Skin epidermis (tissue), 12 donors: Measurements from ENCODE around the gene ADAM29.
"Not testable (repeated sequence)": the region's sequence is repeated elsewhere in the genome, so short reads cannot be mapped to it uniquely, and the experiment has no call there.

Experiments
- H3K27ac ChIP-seq, 21 experiments: fragments of 200-600 bp; sonication (generic) in 11 of 21; one replicate each; pipeline ENCODE4 v1.5.0; 2020; ENCODE audit warnings: mild to moderate bottlenecking in 3 of 21, inconsistent platforms in 2 of 21, moderate library complexity in 2 of 21
- H3K4me3 ChIP-seq, 7 experiments: fragments of 200-600 bp; sonication (generic) in 2 of 7; one replicate each; pipeline ENCODE4 v1.5.0; 2020; ENCODE audit warnings: inconsistent platforms in 2 of 7, mild to moderate bottlenecking in 2 of 7, moderate library complexity in 1 of 7

Gene ADAM29

DNA sequence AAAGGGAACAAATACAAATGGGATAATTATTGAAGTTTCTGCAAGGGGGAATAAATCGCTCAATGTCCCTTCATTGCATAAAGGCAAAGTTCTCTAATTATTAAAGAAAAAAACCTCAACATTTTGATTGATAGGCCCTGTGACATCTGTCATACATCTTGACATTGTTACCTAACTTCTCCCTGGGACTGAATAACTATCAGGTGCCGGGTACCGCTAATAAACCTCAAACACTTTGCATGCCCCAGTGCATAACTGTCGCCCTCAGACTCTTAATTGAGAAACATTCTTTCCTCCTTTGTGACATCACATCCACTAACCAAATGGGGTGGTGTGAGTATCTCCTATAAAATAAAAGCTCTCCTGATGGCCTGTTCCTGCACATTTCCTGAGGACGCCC, at the start of gene ADAM29:
TSS of gene ADAM29 (plus strand) at position 301 of the 400 bp plus-strand sequence. CDS start 57,168 bp downstream, outside the sequence.
- no peak within 1 kb of the TSS for H3K4me3 ChIP-seq

DNA sequence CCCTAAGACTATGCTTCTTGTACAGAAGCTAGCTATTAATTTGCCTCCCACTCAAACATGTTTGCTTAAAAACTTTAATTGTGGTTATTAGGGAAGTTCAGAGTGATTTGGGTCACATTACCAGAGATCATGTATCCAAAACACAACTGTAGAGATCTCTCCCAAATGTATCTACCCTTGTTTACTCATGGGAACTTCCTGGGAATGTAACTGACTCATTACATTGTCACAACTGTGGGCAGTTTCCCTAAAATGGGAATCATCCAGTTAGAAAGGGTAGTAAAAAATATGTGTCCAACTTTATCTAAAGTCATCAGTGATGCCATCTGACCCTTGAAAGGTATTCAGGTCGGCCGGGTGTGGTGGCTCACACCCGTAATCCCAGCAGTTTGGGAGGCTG, 48.8 kb upstream of the ADAM29 start:
- Histone ChIP-seq H3K27ac (no peak overlapping the region), H3K4me3 (no peak overlapping the region)

More for the DNA sequence above, at the start of gene ADAM29:
- no peak within 1 kb of the TSS for H3K27ac ChIP-seq

DNA sequence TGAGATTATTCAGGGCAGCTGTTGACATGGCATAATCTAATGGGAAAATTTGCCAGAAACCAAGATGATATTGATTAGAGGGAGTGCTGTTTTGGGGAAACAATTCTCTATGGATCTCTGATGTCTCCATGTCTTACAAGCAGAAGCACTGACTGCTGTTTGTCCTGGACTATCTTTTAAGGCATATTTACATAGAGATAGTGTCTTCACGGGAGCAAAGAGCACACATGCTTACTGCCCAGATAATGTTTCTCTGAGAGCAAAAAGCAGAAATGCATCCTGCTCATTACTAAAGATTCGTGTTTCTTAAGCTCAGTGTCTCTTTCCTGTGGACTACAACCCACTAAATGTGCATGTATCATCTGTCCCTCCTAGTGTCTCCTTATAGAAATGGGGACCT, 47.8 kb upstream of the ADAM29 start:
- no peak overlapping the region for H3K27ac ChIP-seq
- H3K4me3 ChIP-seq: no peak overlapping the region

DNA sequence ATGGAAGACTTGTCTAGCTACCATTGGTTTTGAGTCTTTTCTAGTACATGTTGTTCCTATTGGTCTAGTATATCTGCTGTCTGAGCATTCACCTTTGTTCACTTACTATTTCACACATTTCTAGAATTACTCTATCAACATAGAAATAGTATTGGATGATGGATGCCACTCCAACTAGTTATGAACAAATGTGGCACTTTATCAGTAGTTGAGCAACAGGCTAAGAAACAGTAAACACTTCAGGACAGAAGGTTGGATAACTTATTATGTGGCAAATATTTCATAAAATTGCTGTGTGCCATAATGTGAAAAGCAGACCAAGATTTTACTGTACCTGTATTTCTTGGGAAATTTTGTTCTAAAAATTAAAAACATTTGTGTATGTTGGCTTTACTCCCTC, 46.8 kb upstream of the ADAM29 start:
- H3K27ac ChIP-seq: no peak overlapping the region
- no peak overlapping the region for H3K4me3 ChIP-seq

DNA sequence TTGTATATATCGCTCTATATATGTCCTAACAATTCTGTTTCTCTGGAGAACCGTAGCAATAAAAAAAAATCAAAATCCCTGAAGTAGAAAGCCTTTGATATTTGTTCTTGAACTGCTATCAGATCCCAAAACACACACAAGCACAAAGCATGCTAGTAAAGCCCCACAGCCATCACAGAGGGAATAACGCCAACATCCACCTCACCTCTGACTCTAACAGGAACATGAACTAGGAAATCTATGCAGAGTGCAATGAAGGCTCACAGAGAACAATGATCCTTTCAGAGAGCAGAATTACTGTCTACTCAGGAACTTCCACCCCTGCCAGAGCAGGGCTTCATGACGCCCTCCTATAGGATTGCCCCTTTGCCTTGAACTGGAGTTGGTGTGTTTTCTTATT, 45.0 kb upstream of the ADAM29 start:
- not testable (repeated sequence) for H3K27ac ChIP-seq, H3K4me3 ChIP-seq

DNA sequence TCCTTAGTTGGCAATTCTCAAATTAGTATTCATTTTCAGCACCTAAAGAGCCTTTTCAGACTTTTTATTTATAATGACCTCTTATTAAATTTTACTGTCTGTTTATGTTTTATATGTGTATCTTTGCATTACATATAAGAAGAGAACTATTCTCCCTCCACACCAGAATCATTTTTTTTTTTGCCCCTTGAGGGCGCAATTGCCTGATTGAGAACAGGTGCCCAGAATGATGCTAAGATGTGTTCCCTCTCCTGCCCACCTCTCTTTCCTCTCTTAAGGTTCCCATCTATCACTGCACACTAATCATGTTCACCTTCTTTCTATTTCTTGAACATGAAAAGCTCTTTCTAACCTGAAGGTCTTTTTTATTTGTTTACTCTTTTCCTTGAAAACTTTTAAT, 44.2 kb upstream of the ADAM29 start:
- no peak overlapping the region for H3K27ac ChIP-seq
- H3K4me3 ChIP-seq: no peak overlapping the region

DNA sequence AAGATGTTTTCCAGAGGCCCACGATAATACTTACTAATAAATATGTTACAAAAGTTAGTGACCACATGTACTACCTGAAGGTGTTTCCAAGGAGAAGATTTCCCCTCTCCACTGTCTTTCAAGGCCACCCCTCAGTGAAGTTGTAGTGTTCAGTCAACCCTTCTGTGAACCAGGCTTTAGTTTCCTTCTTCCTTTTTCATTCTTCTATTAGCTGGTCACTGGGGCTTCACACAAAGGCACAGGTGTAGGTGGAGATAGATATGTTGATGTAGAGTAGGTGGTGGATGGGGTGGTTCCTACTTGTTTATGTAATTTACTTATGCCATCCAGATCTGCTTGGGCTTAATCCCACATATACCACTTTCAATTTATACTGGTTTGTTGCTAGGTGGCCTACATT, 43.3 kb upstream of the ADAM29 start:
- Histone ChIP-seq H3K4me3 (no peak overlapping the region), H3K27ac (no peak overlapping the region)

DNA sequence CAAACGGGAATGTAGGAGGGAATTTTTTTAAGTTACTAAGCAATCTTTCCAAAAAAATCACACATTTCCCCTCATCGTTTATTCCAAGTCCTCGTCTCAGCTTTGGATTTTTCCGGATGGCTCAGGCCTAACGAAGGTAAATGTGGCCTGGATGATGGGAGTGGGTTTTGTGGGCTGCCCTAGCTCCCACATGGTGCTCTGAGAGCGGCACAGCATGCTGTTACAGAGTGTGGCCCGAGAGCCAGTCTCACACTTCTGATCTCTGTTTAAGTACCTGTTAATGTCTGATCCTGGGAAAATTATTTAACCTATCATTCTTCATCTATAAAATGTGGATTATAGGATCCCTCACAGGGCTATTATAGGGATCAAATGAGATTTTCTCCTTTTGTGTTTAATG, 38.2 kb upstream of the ADAM29 start:
- H3K4me3 ChIP-seq: no peak overlapping the region
- no peak overlapping the region for H3K27ac ChIP-seq

DNA sequence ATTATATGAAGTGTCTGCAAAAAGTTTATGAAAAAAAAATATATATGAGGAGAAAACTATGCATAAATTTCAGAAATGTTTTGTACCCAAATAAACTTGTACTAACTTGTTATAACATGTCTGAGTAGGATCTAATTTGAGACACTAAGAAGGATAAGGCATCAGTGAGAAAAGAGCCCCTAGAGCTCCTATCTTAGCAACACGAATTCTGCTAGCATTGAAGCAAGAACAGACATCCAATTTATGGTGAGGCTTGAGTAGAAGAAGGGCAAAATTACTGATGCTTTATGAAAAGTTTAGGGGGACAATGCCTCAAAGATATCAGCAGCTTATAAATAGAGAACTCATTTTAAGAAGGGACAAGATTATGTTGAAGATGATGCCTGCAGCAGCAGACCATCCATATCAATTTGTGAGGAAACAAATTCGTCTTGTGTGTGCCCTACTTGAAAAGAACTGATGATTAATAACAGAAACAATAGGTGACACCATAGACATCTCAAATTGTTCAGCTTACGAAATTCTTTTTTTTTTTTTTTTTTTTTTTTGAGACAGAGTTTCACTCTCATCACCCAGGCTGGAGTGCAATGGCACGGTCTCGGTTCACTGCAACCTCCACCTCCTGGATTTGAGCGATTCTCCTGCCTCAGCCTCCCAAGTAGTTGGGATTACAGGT, 35.7 kb upstream of the ADAM29 start:
- H3K27ac ChIP-seq: no peak overlapping the region

DNA sequence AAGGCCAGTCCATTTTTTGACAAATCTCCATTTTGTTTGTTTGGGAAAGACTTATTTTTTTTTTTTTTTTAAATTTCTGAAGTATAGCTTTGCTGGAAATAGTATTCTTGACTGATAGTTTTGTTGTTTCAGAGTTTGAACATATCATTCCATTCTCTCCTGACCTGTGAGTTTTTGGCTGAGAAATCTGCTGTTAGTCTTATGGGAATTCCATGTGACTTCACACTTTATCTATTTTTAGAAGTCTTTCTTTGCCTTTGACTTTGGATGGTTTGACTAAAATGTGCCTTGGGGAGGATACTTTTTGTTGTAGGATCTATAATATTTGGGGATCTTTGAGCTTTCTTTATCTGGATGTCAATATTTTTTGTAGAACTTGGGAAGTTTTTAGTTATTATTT, 10.7 kb upstream of the ADAM29 start:
- no peak overlapping the region for H3K27ac ChIP-seq
- no peak overlapping the region for H3K4me3 ChIP-seq

More for the DNA sequence above, 35.7 kb upstream of the ADAM29 start:
- H3K4me3 ChIP-seq: no peak overlapping the region

DNA sequence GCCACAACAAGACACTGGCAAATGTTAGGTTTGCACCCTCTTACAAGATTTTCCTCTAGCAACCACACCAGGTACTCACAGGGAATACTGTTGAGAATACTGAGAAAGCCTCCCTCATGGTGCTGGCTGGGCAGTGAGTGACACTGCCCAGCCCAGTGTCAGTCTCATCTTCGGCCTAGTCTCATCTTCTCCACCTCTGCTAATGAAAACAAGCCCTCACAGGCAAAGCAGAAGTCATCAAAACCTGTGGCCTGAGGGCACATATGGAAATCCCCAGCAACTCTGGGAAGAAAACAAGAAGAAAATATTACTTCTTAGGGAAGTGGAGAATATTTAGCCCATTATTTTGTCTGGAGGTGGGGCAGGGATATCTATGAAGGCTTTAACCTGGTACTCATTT, 7.9 kb upstream of the ADAM29 start:
- H3K4me3 ChIP-seq: no peak overlapping the region

DNA sequence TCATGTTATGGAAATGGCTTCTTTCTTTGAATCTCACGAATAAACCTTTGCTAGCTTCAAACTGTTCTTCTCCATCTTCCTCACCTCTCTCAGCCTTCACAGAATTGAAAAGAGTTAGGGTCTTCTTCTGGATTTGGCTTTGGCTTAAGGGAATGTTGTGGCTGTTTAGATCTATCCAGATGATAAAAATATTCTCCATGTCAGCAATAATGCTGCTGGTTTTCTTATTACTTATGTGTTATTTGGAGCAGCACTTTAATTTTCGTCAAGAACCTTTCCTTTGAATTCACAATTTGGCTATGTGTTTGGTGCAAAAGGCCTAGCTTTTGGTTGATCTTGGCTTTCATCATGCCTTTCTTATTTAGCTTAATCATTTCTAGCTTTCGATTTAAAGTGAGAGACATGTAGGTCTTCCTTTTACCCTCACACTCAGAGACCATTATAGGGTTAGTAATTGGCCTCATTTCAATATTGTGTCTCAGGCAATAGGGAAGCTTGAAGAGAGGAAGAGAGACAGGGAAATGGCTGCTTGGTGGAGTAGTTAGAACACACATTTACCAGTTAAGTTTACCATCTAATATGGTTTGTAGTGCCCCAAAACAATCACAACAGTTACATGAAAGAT, 5.1 kb upstream of the ADAM29 start:
- Histone ChIP-seq H3K4me3 (no peak overlapping the region), H3K27ac (no peak overlapping the region)

More for the DNA sequence above, 7.9 kb upstream of the ADAM29 start:
- H3K27ac ChIP-seq: no peak overlapping the region

DNA sequence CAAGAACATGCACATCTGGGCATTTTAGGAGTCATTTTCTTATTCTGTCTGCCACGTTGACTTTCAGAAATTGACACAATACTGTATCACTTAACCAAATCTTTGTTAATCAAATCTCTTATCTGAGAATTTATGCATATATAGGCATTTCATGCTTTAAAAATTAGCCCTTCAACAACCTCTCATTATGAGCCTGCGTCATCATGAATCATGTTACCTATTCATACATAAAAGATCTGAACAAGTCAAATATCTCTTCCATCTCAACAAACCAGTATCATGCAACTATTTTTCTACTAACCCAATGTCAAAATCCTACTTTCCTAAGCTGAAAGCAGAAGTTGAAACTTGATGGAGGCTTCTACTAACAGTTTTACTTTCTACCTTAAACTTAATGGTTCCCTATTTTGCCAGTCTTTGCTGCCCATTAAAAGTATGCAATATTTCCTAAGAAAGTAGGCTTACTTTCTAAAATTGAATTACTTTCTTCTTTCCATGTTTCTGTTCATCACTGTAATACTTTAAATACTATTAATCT, 1.8 kb downstream of the ADAM29 start:
- Histone ChIP-seq H3K4me3 (no peak overlapping the region), H3K27ac (no peak overlapping the region)

DNA sequence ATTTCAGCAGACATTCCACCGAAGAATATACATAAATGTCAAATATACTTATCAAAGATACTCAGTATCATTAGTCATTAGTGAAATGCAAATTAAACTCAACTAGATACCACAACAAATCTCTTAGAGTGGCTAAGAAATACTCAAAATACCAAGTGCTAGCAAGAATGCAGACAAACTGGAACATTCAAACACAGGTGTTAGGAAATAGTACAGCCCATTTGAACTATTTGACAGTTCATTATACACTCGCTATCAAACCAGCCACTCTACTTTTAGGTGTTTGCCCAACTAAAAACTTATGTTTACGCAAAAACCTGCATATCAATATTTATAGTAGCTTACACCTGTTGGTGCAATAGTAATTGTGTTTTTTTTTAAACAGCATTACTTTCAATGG, 8.8 kb downstream of the ADAM29 start:
- no peak overlapping the region for H3K4me3 ChIP-seq
- H3K27ac ChIP-seq: no peak overlapping the region

DNA sequence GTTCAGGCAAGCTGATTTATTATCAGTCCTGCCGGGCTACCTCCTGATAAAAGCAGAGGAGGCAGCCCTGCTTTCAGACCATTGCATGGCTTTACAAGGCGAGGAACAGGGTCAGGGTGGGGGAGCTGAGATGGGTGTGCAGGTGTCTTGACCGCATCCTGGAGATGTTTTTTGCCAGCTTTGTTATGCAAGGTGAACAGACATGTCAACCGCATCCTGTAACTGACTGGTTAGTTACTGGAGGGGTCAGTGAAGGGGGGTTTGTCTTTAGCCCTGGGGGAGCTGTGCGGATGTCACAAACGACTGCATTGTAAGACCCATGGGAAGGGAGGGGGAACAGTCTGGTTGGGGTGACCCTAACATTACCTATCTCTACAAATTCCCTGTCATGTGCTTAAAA, 10.0 kb downstream of the ADAM29 start:
- no peak overlapping the region for H3K4me3 ChIP-seq
- peak overlapping the region in 1 of 21 experiments; percentile 52 for H3K27ac ChIP-seq

DNA sequence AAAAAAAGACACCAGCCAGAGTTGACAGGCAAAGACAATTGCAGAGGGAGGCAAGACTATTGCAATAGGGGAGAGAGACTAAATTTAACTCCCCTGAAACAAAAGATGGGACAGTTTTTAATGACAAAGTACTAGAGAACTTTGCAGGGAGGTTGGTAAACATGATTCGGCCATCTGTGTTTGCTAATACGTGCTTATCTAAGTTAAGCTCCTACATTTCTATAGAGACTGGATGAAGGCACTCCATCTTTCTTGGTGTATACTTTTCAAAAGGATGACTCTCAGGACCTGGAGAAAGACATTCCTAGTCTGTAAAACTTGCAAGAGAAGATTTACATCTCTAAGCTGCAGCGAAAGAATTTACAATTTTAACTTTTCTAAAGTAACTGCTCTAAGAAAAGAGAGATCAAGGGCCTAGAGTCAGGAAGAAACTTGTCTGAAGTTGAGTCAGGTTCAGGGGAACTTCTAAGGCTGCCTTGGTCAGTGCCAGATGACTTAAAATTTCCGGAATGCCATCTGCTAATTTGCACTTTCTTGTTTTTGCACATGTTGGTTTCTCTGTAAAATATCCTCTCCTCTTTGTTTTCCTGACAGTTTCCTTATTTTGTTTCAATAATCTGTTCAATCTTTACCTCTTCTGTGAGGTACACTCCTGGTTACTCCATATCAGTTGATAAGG, 10.6 kb downstream of the ADAM29 start:
- Histone ChIP-seq H3K27ac (peak overlapping the region in 2 of 21 experiments; percentile 16 to 27), H3K4me3 (no peak overlapping the region)

DNA sequence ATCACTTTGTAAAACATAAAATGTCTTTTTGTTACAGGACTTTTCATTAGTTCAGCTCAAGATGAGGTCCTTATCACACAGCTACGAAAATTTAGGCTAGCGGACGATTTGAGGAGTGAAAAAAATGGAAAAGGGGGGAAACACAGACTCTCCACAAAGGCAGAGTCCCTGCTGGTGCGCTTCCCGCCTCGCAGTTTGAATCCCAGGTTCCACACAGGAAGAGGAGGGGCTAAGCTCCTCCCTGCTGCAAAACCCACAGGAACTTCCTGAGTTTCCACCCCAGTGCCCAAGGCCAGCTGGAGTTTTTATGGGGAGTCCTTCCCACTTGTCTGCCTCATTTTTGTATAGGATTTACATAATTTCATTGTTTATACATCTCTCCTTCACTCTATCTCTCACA, 11.2 kb downstream of the ADAM29 start:
- Histone ChIP-seq H3K27ac (peak overlapping the region in 2 of 21 experiments; percentile 16 to 27), H3K4me3 (no peak overlapping the region)

DNA sequence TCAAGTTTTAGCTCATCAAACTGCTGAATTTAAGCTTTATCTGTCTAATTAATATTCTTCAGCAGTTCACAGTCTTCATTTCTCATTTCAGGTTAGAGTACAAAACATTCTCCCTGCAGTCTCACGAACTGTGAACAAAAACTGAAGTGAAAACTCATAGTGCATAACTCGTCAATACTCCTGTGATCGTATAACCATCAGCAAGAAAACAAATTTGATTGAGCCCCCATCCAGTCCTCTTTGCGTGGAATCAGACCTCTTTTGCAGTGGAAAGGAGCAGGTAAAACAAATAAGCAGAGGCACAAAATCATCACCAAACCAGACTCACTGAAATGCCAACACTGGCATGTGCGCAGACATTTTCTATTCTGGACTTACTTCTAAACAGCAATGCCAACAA, 12.7 kb downstream of the ADAM29 start:
- Histone ChIP-seq H3K27ac (no peak overlapping the region), H3K4me3 (no peak overlapping the region)

DNA sequence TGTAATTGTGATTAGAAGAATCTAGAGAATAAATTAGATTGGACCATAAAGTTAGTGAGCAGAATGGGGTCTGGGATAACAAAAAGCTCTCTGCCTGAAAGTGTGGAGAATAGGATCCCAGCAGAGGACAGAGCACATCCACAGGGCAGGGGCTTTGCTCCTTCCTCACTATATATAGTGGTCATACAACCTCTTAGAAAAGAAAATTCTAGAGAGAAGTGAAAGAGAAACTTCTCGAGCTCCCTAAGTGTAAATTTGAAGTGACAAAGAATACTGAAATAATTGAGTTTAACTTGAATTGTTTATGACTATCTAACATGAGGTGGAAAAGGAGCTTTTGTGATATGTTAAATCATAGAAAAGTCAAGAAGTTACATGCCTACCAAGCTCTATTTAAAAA, 14.9 kb downstream of the ADAM29 start:
- Histone ChIP-seq H3K4me3 (no peak overlapping the region), H3K27ac (no peak overlapping the region)

DNA sequence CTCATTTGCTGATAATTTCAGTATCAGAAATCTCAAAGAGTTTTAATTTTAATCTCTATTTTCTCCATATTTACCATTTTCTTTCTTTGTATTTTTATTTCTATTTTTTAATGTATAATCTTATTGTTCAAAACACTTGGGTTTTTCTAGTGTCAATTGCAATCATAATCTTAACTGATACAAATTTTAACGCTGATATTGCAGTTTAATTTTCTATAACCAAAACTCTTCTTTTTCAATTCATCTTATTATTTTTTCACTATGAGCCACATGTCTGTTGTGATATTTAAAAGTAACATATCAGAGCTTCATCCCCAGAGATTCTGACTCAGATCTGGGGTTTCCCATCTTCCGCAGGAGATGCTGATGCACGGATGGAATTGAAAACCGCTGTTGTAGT, 16.2 kb downstream of the ADAM29 start:
- H3K4me3 ChIP-seq: no peak overlapping the region
- H3K27ac ChIP-seq: no peak overlapping the region

DNA sequence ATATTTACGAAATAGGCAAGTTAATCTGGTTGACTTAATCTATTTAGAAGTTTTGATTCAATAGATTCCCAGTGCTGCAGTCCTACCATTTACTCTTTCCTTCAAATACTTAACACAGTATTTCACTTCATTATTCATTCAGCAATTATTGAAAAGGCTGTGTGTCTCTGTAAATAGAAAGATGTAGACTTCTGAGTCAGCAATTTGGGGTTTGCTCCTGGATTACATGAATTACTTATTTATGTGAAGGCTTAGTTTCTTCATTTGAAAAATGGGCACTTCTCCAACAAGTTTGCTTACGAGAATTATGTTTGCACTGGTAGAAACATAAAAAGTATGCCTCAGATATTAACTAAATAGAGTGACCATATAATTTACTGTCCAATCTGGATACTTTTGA, 17.4 kb downstream of the ADAM29 start:
- H3K4me3 ChIP-seq: no peak overlapping the region
- H3K27ac ChIP-seq: no peak overlapping the region
